Astrocyte (in vitro differentiated cells and primary cell): ENCODE results near the gene SCLY. TPM values are rescaled to one million over a fixed set of nuclear protein-coding genes. Genes with fewer than 3 reads are reported as not detected.

Source experiments
- DNase-seq: peaks from one replicate; pipeline ENCODE4 v3.0.0-alpha.2; 2010; ENCODE audit warnings: low read depth
- FAIRE-seq: peaks from 2 replicates; lab custom pipeline; 2011; peaks lifted over from hg19 to GRCh38; lab: Jason Lieb, UNC
- H2AFZ ChIP-seq: 2 replicates; pipeline ENCODE4 v1.6.0; 2012; ENCODE audit warnings: low read depth, low read length, inconsistent platforms
- H3K27ac ChIP-seq: 2 replicates; pipeline ENCODE4 v1.5.1; 2011; ENCODE audit warnings: low read depth, low read length, inconsistent platforms
- H3K27me3 ChIP-seq: 2 replicates; pipeline ENCODE4 v1.6.0; 2011; ENCODE audit warnings: low read length, inconsistent platforms; ENCODE audit not compliant: insufficient read depth
- H3K36me3 ChIP-seq: 2 replicates; pipeline ENCODE4 v1.5.1; 2011; ENCODE audit warnings: low read length, inconsistent platforms; ENCODE audit not compliant: insufficient read depth
- H3K4me1 ChIP-seq: 2 replicates; pipeline ENCODE4 v1.5.1; 2011; ENCODE audit warnings: low read length, inconsistent platforms; ENCODE audit not compliant: insufficient read depth
- H3K4me2 ChIP-seq: 2 replicates; pipeline ENCODE4 v1.6.0; 2012; ENCODE audit warnings: low read length, inconsistent platforms
- H3K4me3 ChIP-seq: 2 replicates; pipeline ENCODE4 v1.5.1; 2011; ENCODE audit warnings: low read depth, mild to moderate bottlenecking, low read length, inconsistent platforms; ENCODE audit not compliant: insufficient read depth
- H3K79me2 ChIP-seq: 2 replicates; pipeline ENCODE4 v1.6.0; 2012; ENCODE audit warnings: mild to moderate bottlenecking, low read length, inconsistent platforms; ENCODE audit not compliant: insufficient read depth
- H3K9ac ChIP-seq: 2 replicates; pipeline ENCODE4 v1.6.0; 2012; ENCODE audit warnings: mild to moderate bottlenecking, low read length, inconsistent platforms
- H3K9me3 ChIP-seq: 2 replicates; pipeline ENCODE4 v1.5.1; 2012; ENCODE audit warnings: low read depth, mild to moderate bottlenecking, low read length, inconsistent platforms; ENCODE audit not compliant: insufficient read depth
- H4K20me1 ChIP-seq: 2 replicates; pipeline ENCODE4 v1.6.0; 2012; ENCODE audit warnings: low read length, inconsistent platforms; ENCODE audit not compliant: insufficient read depth
- H3K27ac Mint-ChIP-seq: one replicate; pipeline ENCODE4 v1.8.0; 2021; ENCODE audit warnings: mild to moderate bottlenecking, mixed read lengths; ENCODE audit not compliant: unreplicated experiment
- H3K27me3 Mint-ChIP-seq: one replicate; pipeline ENCODE4 v1.8.0; 2021; ENCODE audit warnings: low read depth, mixed read lengths; ENCODE audit not compliant: unreplicated experiment
- H3K36me3 Mint-ChIP-seq: one replicate; pipeline ENCODE4 v1.8.0; 2021; ENCODE audit warnings: low read depth, mixed read lengths; ENCODE audit not compliant: unreplicated experiment
- H3K4me1 Mint-ChIP-seq: one replicate; pipeline ENCODE4 v1.8.0; 2021; ENCODE audit warnings: low read depth, mixed read lengths; ENCODE audit not compliant: unreplicated experiment
- H3K4me3 Mint-ChIP-seq: one replicate; pipeline ENCODE4 v1.8.0; 2021; ENCODE audit warnings: mild to moderate bottlenecking, moderate library complexity, mixed read lengths; ENCODE audit not compliant: unreplicated experiment
- H3K9me3 Mint-ChIP-seq: one replicate; pipeline ENCODE4 v1.8.0; 2021; ENCODE audit warnings: mild to moderate bottlenecking, mixed read lengths; ENCODE audit not compliant: unreplicated experiment
- CTCF ChIP-seq: IDR thresholded peaks from 2 replicates; pipeline ENCODE4 v1.5.1; 2011; ENCODE audit warnings: low read depth, mild to moderate bottlenecking, inconsistent platforms, low read length, moderate library complexity; ENCODE audit not compliant: insufficient read depth
- EZH2 ChIP-seq: IDR thresholded peaks from 2 replicates; pipeline ENCODE4 v1.6.1; 2012; ENCODE audit warnings: mild to moderate bottlenecking, low read length, inconsistent platforms; ENCODE audit not compliant: insufficient read depth
- total RNA-seq: library from RNA; stranded (reverse); gene quantifications from 2 replicates; pipeline ENCODE4 v1.2.1, GENCODE V29; 2021

Gene SCLY
- total RNA-seq, 1 donor from 2014 or later, result 15.4 TPM

- no peak overlapping the region for H3K9ac ChIP-seq
- H3K79me2 ChIP-seq, result no peaks in the 10 kb centered on the region
- H3K4me2 ChIP-seq, result no peak overlapping the region
- peaks cover 4% of the 10 kb centered on the region for H3K4me1 Mint-ChIP-seq
- H3K36me3 ChIP-seq, result no peaks in the 10 kb centered on the region
- H3K4me3 ChIP-seq, result no peak overlapping the region
- no peaks in the 10 kb centered on the region for H4K20me1 ChIP-seq
- H3K4me1 ChIP-seq, result no peaks in the 10 kb centered on the region
- TF ChIP-seq EZH2, result no peak
- no peak for TF ChIP-seq CTCF
- peaks cover 2% of the 10 kb centered on the region for H3K27me3 ChIP-seq
- FAIRE-seq (no peak), DNase-seq (no peak)
- H3K9me3 ChIP-seq, result no peaks in the 10 kb centered on the region
- no peak overlapping the region for H3K27ac ChIP-seq
- H3K27ac Mint-ChIP-seq, result no peak overlapping the region
- H3K27me3 Mint-ChIP-seq, result peaks cover 10% of the 10 kb centered on the region
- H3K36me3 Mint-ChIP-seq, result no peaks in the 10 kb centered on the region
- H2AFZ ChIP-seq, result no peak overlapping the region
- H3K9me3 Mint-ChIP-seq, result peaks cover 2% of the 10 kb centered on the region
- no peak overlapping the region for H3K4me3 Mint-ChIP-seq
Observed at GRCh38 chr2:238106339-238106697, 45.5 kb downstream of the SCLY start.

- H3K27me3 Mint-ChIP-seq, result peaks cover 10% of the 10 kb centered on the region
- no peak overlapping the region for H3K4me3 ChIP-seq
- TF ChIP-seq EZH2, result no peak
- H3K79me2 ChIP-seq, result no peaks in the 10 kb centered on the region
- H3K4me2 ChIP-seq, result no peak overlapping the region
- peaks cover 2% of the 10 kb centered on the region for H3K9me3 Mint-ChIP-seq
- H3K27ac Mint-ChIP-seq, result no peak overlapping the region
- H3K4me1 Mint-ChIP-seq, result peaks cover 4% of the 10 kb centered on the region
- no peak overlapping the region for H3K27ac ChIP-seq
- H2AFZ ChIP-seq, result no peak overlapping the region
- FAIRE-seq (no peak), DNase-seq (no peak)
- H3K9ac ChIP-seq, result no peak overlapping the region
- no peaks in the 10 kb centered on the region for H3K4me1 ChIP-seq
- H3K27me3 ChIP-seq, result peaks cover 2% of the 10 kb centered on the region
- H3K36me3 Mint-ChIP-seq, result no peaks in the 10 kb centered on the region
- H3K36me3 ChIP-seq, result no peaks in the 10 kb centered on the region
- H4K20me1 ChIP-seq, result no peaks in the 10 kb centered on the region
- H3K4me3 Mint-ChIP-seq, result no peak overlapping the region
- H3K9me3 ChIP-seq, result no peaks in the 10 kb centered on the region
Observed at GRCh38 chr2:238106698-238107524, 46.1 kb downstream of the SCLY start.

DNA sequence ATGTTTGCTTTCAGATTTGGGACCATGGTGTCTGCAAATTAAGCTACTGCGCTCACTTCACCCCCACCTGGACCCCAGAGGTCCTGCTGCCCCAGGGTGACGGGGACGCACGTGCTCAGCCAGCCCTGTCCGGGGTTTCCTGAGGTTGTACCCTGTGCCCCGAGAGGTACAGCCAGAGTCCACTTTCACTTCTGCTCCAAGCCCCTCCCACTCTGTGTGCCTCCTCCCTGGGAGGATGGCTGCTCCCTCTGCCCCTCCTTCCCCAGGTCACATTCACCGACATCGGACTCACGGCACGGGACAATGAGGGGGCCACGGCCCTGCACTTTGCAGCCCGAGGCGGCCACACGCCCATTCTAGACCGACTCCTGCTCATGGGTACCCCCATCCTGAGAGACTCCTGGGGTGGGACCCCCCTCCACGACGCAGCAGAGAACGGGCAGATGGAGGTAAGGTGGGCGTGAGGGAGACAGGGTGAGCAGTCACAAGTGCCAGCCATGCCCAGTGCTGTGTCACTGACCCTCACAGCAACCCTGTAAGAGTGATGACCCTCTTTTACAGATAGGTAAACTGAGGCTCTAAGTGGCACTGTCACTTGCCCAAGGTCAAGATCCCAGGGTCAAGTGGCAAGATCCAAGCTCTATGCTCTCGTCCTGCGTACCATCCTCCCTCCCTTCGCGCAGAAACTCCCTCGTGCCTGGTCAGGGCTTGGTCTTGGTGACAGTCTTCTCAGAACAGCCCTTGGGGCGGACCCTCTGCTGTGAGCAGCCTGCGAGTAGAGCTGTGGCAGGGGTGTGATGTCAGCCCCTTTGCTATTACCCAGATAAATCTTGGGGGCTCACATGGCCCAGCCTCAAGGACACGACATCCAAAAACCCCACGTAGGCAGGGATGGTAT lies 47.0 kb downstream of the SCLY start:
- no peak overlapping the region for H3K9ac ChIP-seq
- no peak for TF ChIP-seq CTCF
- TF ChIP-seq EZH2, result no peak
- H3K4me1 ChIP-seq, result no peaks in the 10 kb centered on the region
- Mint-ChIP-seq H3K27me3 (peaks cover 10% of the 10 kb centered on the region), H3K27ac (no peak overlapping the region), H3K36me3 (no peaks in the 10 kb centered on the region), H3K9me3 (peaks cover 5% of the 10 kb centered on the region), H3K4me3 (no peak overlapping the region), H3K4me1 (peaks cover 4% of the 10 kb centered on the region)
- no peak overlapping the region for H2AFZ ChIP-seq
- DNase-seq (no peak), FAIRE-seq (no peak)
- H3K36me3 ChIP-seq, result no peaks in the 10 kb centered on the region
- H3K4me2 ChIP-seq, result no peak overlapping the region
- H3K27me3 ChIP-seq, result peaks cover 2% of the 10 kb centered on the region
- H3K9me3 ChIP-seq, result peaks cover 2% of the 10 kb centered on the region
- no peak overlapping the region for H3K27ac ChIP-seq
- no peak overlapping the region for H3K4me3 ChIP-seq
- H3K79me2 ChIP-seq, result no peaks in the 10 kb centered on the region
- no peaks in the 10 kb centered on the region for H4K20me1 ChIP-seq
